Stimulated activated CD4-positive, alpha-beta T cell treated with anti-CD3 and anti-CD28 coated beads, Interleukin-12 subunit alpha, Interleukin-12 subunit beta, amount 100 ng/mL, for 48 hours (primary cell): ENCODE data around the gene NT5DC3.

Source experiments
- DNase-seq, 3 donors: peaks; one replicate each; pipeline ENCODE4 v3.0.0-alpha.2; 2020; ENCODE audit warnings: low read depth in 2 of 3, low spot score in 1 of 3

NT5DC3 gene

DNA sequence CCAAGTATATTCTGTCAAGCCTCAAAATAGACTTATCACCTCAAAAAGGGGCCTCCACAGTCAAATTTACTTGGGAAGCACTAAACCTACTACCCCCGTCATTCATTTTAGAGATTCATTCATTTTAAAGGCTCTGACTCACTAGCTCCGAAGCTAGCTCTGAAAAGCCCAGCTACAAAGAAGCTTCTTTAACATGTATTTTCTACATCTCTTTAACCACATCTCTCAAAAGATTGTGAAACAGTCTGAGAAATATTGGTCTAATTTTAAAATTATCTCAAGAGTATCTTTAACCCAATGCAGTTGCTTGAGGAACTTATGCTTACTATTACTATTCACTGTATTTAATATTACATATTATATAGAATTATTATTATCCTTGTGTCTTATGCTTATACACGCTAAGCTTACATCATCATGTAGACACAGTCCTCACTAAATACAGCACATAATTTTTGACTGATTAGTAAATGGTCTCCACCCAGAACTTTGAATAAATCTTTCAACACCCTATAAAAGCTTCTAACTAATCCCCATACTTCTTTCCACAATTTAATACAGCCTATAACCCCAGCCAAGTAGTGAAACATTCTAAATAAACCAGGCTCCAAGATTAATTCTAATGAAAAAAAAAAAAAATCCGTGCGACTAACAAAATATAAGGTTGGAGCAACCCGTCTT lies 7.8 kb downstream of the NT5DC3 start:
- DNase-seq: no peak

- no peak for DNase-seq
These were observed 8.7 kb downstream of the NT5DC3 start for GRCh38 chr12:103832048-103832997.

GRCh38 chr12:103830730-103831320 lies 10.2 kb downstream of the NT5DC3 start:
- DNase-seq: no peak

- no peak for DNase-seq
These were observed 10.9 kb downstream of the NT5DC3 start for GRCh38 chr12:103830025-103830725.

DNA sequence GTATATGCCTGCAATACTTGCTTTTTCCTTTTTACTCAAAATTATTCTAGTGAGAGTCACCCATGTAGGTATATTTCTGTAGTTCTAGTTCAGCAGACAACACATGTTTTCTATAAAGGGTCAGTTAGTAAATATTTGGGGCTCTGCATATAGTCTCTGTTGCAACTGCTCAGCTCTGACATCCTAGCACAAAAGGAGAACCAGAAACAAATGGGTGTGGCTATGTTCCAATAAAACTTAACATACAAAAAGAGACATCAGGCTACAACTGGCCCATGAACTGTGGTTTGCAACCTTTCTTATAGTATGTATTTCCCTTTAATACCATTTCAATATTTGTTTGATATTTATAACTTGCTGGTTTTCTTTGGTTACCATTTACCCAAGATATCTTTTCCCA lies 11.9 kb downstream of the NT5DC3 start:
- no peak for DNase-seq

GRCh38 chr12:103827911-103828391 lies 13.1 kb downstream of the NT5DC3 start:
- DNase-seq: no peak

DNA sequence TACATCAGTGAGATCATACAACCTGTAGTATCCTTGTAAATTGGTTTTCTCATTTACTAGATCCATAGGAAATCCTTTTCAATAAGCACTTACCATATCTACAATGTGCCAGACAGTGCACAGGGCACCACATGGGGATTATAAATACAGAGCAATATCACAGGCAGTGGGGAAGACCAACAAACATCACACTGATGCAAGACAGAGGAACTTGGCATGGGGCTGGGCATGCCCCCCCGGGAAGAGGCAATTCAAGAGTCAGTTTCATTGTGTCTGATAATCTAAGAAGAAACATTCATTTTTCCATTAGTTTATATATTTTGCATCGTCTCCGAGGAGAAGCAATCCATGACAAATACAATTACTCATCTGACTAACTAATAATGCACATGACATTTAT lies 16.2 kb downstream of the NT5DC3 start:
- no peak for DNase-seq

DNA sequence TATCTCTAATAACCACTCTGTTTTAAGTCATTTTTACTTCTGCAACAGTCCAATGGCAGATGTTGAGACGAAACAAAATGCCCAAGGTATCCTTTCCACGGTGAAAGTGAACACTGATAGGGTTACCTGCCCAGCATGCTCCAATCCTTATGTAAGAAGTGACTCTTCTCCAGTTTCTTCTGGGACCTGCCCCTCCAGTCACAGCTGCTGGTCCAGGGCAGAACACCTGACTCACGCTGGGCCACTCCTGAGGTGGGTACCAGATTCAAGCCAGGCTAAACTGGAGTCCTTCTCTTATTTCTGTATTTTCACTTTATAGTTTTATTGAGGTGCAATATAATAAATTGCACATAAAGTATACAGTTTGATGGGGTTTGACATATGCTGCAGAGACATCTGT lies 16.7 kb downstream of the NT5DC3 start:
- DNase-seq: no peak

DNA sequence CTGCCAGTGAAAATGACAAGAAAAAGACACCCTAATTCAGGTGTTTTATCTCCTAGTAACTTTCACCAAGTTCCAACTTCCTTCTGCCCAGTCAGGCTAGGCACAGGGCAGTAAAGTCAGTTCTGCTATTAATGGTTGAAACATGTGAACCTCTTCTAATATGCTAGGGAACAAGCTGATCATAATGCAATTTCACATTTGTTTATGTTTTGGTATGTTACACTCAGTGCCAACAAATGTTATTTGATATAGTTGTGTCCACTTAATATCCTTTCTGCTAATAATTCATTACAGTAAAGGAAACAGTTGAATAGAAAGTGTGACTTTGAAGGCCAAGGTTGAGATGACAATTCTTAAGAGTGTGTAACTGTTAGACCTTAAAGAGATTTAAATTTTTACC lies 17.2 kb downstream of the NT5DC3 start:
- no peak for DNase-seq

GRCh38 chr12:103821773-103822172 lies 19.3 kb downstream of the NT5DC3 start:
- no peak for DNase-seq

GRCh38 chr12:103820881-103821489 lies 20.0 kb downstream of the NT5DC3 start:
- no peak for DNase-seq

DNA sequence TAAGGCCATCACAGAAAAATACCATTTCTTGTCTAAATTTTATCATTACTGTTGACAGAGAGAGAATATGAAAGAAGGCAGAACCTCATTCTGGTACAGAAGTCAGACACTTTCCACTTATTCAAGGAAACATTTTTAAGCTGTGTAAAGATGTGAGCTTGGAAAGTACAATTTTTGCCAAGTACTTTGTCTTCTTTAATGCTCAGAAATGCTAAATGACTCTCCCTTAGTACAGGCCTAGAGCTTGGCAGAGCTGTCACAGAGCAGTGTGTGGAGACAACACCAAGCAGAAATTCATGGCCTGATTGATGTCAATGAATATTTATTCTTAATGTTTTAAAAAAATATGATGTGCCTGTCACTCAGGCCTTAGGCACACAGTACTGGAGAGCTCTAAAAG lies 20.7 kb downstream of the NT5DC3 start:
- DNase-seq: no peak

- DNase-seq: no peak
These were observed 21.1 kb downstream of the NT5DC3 start for GRCh38 chr12:103819892-103820291.

DNA sequence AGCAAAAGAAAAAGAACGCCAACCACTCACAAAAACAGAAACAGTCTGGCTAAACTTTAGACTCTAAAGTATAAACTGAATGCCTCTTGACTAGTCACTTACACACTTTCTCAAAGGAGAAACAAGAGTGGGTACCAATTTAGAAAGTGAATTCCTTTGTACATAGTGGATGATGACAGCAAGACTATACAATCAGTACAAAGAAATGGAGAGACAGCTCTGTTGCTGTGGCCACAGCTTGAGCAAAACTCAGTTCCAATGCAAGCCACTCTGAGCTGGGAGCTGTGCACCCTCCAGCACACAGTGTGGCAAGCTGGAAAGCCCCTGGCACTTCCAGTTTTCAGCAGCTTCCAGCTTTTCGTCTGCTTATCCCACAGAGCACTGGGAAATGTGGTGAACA lies 21.7 kb downstream of the NT5DC3 start:
- DNase-seq: no peak

DNA sequence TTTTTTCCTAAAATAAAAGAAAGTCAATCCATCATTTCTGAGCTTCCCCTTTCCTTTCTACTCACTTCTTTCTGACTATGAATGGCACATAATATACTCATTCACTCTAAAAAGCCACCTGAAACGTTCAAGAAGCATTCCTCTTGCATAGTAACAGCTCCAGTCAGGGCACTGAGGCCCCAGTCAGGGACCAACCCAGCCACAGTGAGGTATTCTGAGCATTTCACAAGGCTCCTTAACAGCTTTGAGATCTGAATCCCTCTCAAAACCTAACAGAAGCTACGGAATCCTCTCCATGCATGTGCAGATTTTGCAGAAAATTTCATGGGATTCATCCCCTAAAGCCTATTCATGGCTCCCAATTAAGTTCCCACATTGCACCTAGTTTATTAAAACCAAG lies 23.2 kb downstream of the NT5DC3 start:
- DNase-seq: no peak

- no peak for DNase-seq
These were observed 24.4 kb downstream of the NT5DC3 start for GRCh38 chr12:103816663-103817062.

- DNase-seq: no peak
These were observed 26.6 kb downstream of the NT5DC3 start for GRCh38 chr12:103814436-103814835.

- DNase-seq: no peak
These were observed 27.1 kb downstream of the NT5DC3 start for GRCh38 chr12:103813949-103814348.

DNA sequence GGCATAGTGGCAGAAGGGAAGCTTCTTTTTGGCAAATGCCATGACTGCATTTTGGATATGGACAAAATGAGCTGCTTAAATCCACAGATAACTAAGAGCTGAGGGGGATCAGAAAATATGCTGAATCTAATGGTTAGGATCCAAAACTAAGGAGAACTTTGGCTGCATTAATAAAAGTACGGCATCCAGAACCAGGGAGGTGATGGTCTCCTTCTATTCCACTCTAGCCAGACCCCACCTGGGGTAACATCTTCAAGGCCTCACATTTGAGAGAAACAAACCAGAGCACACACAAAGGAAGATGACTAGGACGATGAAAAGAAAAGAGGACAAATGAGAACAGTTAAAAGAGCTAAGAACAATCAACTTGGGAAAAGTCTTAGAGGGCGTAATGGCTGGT lies 27.6 kb downstream of the NT5DC3 start:
- no peak for DNase-seq

GRCh38 chr12:103812789-103813188 lies 28.2 kb downstream of the NT5DC3 start:
- DNase-seq: no peak

GRCh38 chr12:103811791-103812190 lies 29.2 kb downstream of the NT5DC3 start:
- no peak for DNase-seq
